Right lobe of liver (tissue), 6 donors: ENCODE measurements around the gene RUNX2. TPM values are rescaled to one million over a fixed set of nuclear protein-coding genes. Genes with fewer than 3 reads are reported as not detected.

Experiments
- ATAC-seq, 4 donors: fragments of 200-7000 bp; cut with Tn5 transposase; one replicate each; pipeline ENCODE4 v1.9.1; 2020; ENCODE audit warnings: mild to moderate bottlenecking in 4 of 4, moderate library complexity in 4 of 4
- DNase-seq, 3 donors: peaks; one replicate each; pipeline ENCODE4 v3.0.0-alpha.2; 2020
- H3K27ac ChIP-seq, 3 donors: fragments of 200-600 bp; one replicate each; pipeline ENCODE4 v1.8.0; 2022
- H3K27me3 ChIP-seq, 2 donors: fragments of 200-600 bp; one replicate each; pipeline ENCODE4 v1.8.0; 2022
- H3K36me3 ChIP-seq, 4 donors: fragments of 200-600 bp; sonication (generic) in 1 of 4; one replicate each; pipeline versions ENCODE4 v1.5.1 to v1.8.0; 2017 to 2022; ENCODE audit warnings: control low read depth in 1 of 4
- H3K4me1 ChIP-seq, 4 donors: fragments of 200-600 bp; sonication (generic) in 1 of 4; one replicate each; pipeline versions ENCODE4 v1.5.1 to v1.8.0; 2017 to 2022; ENCODE audit warnings: control low read depth in 1 of 4
- H3K4me3 ChIP-seq, 3 donors: fragments of 200-600 bp; one replicate each; pipeline ENCODE4 v1.8.0; 2022
- H3K9me3 ChIP-seq, 4 donors: fragments of 200-600 bp; sonication (generic) in 1 of 4; one replicate each; pipeline versions ENCODE4 v1.5.1 to v1.8.0; 2017 to 2022; ENCODE audit warnings: control low read depth in 1 of 4
- POLR2A ChIP-seq: fragments of 450-650 bp; IDR thresholded peaks from one replicate; pipeline ENCODE4 v1.6.1; 2017; ENCODE audit warnings: antibody characterized with exemption, mild to moderate bottlenecking
- WGBS: methylation state at CpG from one replicate; pipeline ENCODE4 v1.1.6; 2018; ENCODE audit warnings: low coverage, low lambda C conversion rate; ENCODE audit not compliant: insufficient coverage; ENCODE audit errors: missing lambda C conversion rate; 5-methylcytosine and 5-hydroxymethylcytosine counted together
- intact Hi-C, 2 donors: fragments of 100-400 bp; cut with DNase I; formaldehyde crosslinking; loops; one replicate each; pipeline versions ENCODE4 v1.11.2 to v1.14.1; 2022
- total RNA-seq, 6 experiments: library from RNA; depleted of rRNA in 2 of 6; stranded (reverse); fragments of >200 nt in 2 of 6; fragmentation: NEBNext Ultra II Directional in 3 of 6; extraction: Animal tissue kit (Norgen Biotek cat#: 25700) in 3 of 6; gene quantifications; one replicate each; pipeline versions ENCODE4 v1.1.0 to v1.2.4, GENCODE V29; 2016 to 2023
- TF ChIP-seq, protein P1 (sequence below), 4 donors: fragments of 200-600 bp in 3 of 4; fragments of 450-650 bp in 1 of 4; IDR thresholded peaks; one replicate each; pipeline versions ENCODE4 v1.5.1 to v1.8.0; 2016 to 2022; ENCODE audit warnings: antibody characterized with exemption in 4 of 4, mild to moderate bottlenecking in 2 of 4
- donor health status: DM: no; HTN: yes; CAD: no.
- donor health status: DM: no; HTN: no; CAD: no.
- donor health status: DM: no; HTN: no; CAD: no.
- donor health status: DM: no; HTN: yes; CAD: no.
- donor health status: DM: no; HTN: yes; CAD: no.

RUNX2 gene
- total RNA-seq, 6 experiments from 2014 or later = 0.15 to 0.80 (median 0.43) TPM

- no peak for ATAC-seq
- no peak for TF ChIP-seq POLR2A
- TF ChIP-seq, protein P1, sequence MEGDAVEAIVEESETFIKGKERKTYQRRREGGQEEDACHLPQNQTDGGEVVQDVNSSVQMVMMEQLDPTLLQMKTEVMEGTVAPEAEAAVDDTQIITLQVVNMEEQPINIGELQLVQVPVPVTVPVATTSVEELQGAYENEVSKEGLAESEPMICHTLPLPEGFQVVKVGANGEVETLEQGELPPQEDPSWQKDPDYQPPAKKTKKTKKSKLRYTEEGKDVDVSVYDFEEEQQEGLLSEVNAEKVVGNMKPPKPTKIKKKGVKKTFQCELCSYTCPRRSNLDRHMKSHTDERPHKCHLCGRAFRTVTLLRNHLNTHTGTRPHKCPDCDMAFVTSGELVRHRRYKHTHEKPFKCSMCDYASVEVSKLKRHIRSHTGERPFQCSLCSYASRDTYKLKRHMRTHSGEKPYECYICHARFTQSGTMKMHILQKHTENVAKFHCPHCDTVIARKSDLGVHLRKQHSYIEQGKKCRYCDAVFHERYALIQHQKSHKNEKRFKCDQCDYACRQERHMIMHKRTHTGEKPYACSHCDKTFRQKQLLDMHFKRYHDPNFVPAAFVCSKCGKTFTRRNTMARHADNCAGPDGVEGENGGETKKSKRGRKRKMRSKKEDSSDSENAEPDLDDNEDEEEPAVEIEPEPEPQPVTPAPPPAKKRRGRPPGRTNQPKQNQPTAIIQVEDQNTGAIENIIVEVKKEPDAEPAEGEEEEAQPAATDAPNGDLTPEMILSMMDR (IDR thresholded peaks at IDR 0.05) = no peak
- Histone ChIP-seq H3K4me3 (no peak overlapping the region), H3K4me1 (peaks cover 0 to 20% (median 0%) of the 10 kb centered on the region in 4 donors), H3K36me3 (no peaks in the 10 kb centered on the region), H3K9me3 (no peaks in the 10 kb centered on the region), H3K27me3 (peaks cover 0 to 9% of the 10 kb centered on the region in 2 donors), H3K27ac (no peak overlapping the region)
- 64% methylated on average over 4 of the region's 4 CpGs for WGBS
- intact Hi-C loops = no loop called here
- DNase-seq = no peak
These were observed 98.1 kb downstream of the RUNX2 start for GRCh38 chr6:45426251-45426650.

- DNase-seq (no peak), ATAC-seq (no peak)
- 55% methylated on average over 2 of the region's 2 CpGs for WGBS
- no peaks in the 10 kb centered on the region for H3K9me3 ChIP-seq
- H3K27me3 ChIP-seq = peaks cover 0 to 7% of the 10 kb centered on the region in 2 donors
- H3K4me1 ChIP-seq = peaks cover 0 to 11% (median 0%) of the 10 kb centered on the region in 4 donors
- H3K4me3 ChIP-seq = no peak overlapping the region
- TF ChIP-seq, protein P1 (IDR thresholded peaks at IDR 0.05) = no peak
- TF ChIP-seq POLR2A = no peak
- H3K36me3 ChIP-seq = no peaks in the 10 kb centered on the region
- intact Hi-C loops = no loop called here
- no peak overlapping the region for H3K27ac ChIP-seq
These were observed 99.6 kb downstream of the RUNX2 start for GRCh38 chr6:45427726-45428125.

GRCh38 chr6:45428727-45429126 lies 100.6 kb downstream of the RUNX2 start:
- no peak for DNase-seq

DNA sequence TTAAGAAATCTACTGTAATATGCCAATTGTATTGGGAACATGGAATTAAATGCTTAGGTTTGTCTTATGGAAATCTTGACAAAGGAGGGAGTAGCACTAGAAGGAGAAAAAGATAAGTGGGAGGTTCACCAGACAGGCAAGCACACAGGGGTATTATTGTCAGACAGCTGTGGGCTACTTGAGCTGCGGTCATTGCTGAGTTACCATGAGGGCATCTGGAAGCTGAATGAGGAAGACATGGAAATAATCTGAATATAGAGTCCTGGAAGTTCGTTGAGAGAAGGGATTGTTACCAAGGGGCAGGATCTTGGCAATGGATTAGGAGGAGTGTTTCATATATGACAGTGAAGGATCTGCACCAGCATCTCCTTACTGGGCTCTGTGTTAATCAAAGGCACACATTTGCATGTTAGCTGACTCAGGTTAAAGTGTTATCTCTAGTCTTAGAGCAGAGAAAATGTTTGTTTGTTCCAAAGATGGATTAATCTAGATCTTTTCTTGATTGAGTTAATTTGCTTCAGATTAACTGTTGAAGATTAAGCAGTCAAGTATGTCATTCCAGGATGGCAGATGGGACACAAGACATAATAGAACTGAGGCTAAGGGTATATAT lies 102.6 kb downstream of the RUNX2 start:
- no peak for DNase-seq
- 46% methylated on average over 2 of the region's 2 CpGs for WGBS

More at GRCh38 chr6:45428727-45429126, 100.6 kb downstream of the RUNX2 start:
- intact Hi-C loops = no loop called here
- H3K4me3 ChIP-seq = no peak overlapping the region
- H3K9me3 ChIP-seq = no peaks in the 10 kb centered on the region
- no peak for TF ChIP-seq POLR2A
- TF ChIP-seq, protein P1 (IDR thresholded peaks at IDR 0.05) = no peak
- no peaks in the 10 kb centered on the region for H3K36me3 ChIP-seq
- 49% methylated on average over 2 of the region's 2 CpGs for WGBS
- ATAC-seq = no peak
- no peaks in the 10 kb centered on the region for H3K27me3 ChIP-seq
- H3K27ac ChIP-seq = no peak overlapping the region
- H3K4me1 ChIP-seq = peaks cover 0 to under 1% (median 0%) of the 10 kb centered on the region in 4 donors

More for the DNA sequence above, 102.6 kb downstream of the RUNX2 start:
- Histone ChIP-seq H3K4me3 (no peak overlapping the region), H3K27ac (no peak overlapping the region), H3K9me3 (no peaks in the 10 kb centered on the region), H3K4me1 (no peaks in the 10 kb centered on the region), H3K36me3 (no peaks in the 10 kb centered on the region), H3K27me3 (no peaks in the 10 kb centered on the region)
- no peak for ATAC-seq
- intact Hi-C loops = no loop called here
- TF ChIP-seq, protein P1 (IDR thresholded peaks at IDR 0.05) = no peak
- TF ChIP-seq POLR2A = no peak
